ENCODE data around the gene DDX3X. TPM values are rescaled to one million over a fixed set of nuclear protein-coding genes. Genes with fewer than 3 reads are reported as not detected.

DDX3X gene
- total and polyA plus RNA-seq, 8 donors: 23.2 to 142 (median 96.4) TPM

DNA sequence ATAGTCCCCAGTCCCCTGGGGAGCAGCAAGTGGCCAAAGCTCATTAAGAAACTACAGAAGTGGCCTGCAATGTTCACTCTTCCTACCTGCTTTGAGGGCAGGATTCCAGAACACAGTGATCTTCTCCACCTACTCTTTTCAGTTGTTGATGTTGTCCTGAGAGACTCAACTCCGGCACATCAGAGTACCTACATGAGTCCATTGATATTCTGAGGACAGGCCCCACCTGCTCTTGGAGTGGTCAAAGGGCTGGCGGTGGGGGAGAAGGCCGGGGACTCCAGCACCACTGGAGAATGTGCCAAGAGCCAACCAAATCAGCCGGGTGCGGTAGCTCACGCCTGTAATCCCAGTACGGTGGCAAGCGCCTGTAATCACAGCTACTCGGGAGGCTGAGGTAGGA lies 29.8 kb upstream of the DDX3X start:
- no peak for FAIRE-seq
- TF ChIP-seq, protein P1, sequence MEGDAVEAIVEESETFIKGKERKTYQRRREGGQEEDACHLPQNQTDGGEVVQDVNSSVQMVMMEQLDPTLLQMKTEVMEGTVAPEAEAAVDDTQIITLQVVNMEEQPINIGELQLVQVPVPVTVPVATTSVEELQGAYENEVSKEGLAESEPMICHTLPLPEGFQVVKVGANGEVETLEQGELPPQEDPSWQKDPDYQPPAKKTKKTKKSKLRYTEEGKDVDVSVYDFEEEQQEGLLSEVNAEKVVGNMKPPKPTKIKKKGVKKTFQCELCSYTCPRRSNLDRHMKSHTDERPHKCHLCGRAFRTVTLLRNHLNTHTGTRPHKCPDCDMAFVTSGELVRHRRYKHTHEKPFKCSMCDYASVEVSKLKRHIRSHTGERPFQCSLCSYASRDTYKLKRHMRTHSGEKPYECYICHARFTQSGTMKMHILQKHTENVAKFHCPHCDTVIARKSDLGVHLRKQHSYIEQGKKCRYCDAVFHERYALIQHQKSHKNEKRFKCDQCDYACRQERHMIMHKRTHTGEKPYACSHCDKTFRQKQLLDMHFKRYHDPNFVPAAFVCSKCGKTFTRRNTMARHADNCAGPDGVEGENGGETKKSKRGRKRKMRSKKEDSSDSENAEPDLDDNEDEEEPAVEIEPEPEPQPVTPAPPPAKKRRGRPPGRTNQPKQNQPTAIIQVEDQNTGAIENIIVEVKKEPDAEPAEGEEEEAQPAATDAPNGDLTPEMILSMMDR (IDR thresholded peaks at IDR 0.05): no peak
- no peak for DNase-seq

DNA sequence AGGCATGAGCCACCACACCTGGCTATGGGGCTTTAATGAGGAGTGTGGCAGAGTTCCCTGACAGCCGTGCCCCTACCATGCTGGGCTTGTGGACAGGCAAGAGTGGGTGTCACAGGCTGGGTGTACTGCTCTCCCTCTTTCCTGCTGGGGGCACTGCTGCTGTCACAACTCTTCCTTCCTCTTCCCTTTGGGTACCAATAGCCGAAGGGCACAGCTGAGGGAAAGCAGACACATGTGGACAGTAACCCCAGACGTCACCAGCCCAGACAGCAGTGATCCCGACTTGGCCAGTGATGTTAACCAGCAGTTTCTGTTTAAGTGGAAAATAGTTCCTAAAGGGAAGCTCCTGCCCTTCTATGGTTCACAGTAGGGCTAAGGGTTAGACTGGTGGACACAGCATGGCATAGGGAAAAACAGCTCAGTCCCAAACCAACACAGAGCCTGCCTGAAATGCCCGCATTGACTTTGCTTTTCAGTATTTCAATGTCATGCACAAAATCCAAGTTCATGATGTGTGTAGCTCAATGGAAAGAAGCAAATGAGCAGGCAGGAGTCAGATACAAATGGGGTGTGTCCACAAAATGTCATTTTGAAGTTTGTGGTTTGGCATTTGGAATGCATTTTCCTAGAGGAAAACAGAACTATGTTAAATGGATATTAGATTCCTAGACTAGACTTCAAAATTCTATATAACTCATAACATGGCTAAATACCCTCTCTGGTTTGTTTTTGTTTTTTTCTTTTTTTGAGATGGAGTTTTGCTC lies 24.9 kb upstream of the DDX3X start:
- intact Hi-C loops (cut with DNase I): no loop called here
- ATAC-seq: peak in 1 of 4 donors; percentile 36
- no peaks in the 10 kb centered on the region for H3K27me3 ChIP-seq

More for the DNA sequence above, 29.8 kb upstream of the DDX3X start:
- WGBS, 2 donors: 92% methylated on average over 9 of the region's 9 CpGs
- no peak for ATAC-seq
- no peaks in the 10 kb centered on the region for H3K4me1 ChIP-seq
- intact Hi-C loops (cut with DNase I): no loop called here
- no peak overlapping the region for H3K27ac ChIP-seq
- H3K4me3 ChIP-seq: no peak overlapping the region
- H3K27me3 ChIP-seq: no peaks in the 10 kb centered on the region
- no peaks in the 10 kb centered on the region for H3K9me3 ChIP-seq
- no peaks in the 10 kb centered on the region for H3K36me3 ChIP-seq

GRCh38 chrX:41312786-41313185 lies 21.2 kb upstream of the DDX3X start:
- DNase-seq: no peak
- Histone ChIP-seq H3K4me1 (no peaks in the 10 kb centered on the region), H3K4me3 (no peak overlapping the region), H3K9me3 (no peaks in the 10 kb centered on the region), H3K27ac (no peak overlapping the region), H3K27me3 (no peaks in the 10 kb centered on the region), H3K36me3 (no peaks in the 10 kb centered on the region)
- 92 to 94% methylated on average over 1 of the region's 1 CpG for WGBS, 2 donors
- ATAC-seq: no peak
- no peak for FAIRE-seq
- intact Hi-C loops (cut with DNase I): no loop called here
- TF ChIP-seq, protein P1 (IDR thresholded peaks at IDR 0.05): no peak

More for the DNA sequence above, 24.9 kb upstream of the DDX3X start:
- 72 to 94% methylated on average over 5 of the region's 5 CpGs for WGBS, 2 donors
- Histone ChIP-seq H3K9me3 (no peaks in the 10 kb centered on the region), H3K4me1 (no peaks in the 10 kb centered on the region), H3K36me3 (no peaks in the 10 kb centered on the region), H3K27ac (no peak overlapping the region), H3K4me3 (no peak overlapping the region)
- FAIRE-seq (no peak), DNase-seq (no peak)
- TF ChIP-seq, protein P1 (IDR thresholded peaks at IDR 0.05): no peak

DNA sequence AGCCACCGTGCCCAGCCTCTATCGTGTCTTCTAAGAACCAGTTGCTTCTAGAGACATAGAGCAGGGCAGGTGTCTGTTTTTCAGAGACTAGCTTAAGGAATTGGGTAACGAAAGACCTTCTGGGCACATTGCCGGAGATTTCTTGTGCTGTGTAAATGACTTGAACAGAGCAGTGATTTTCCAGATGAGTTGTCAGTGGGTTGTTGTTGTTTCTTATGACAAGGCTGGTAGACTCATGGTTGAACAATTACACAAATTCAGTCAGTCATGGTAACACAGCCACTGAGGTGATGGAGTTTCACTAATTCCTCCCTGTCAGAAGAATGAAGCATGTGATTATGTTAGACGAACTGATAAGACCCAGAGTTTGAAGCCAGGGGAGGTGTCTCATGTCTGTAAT lies 20.5 kb upstream of the DDX3X start:
- Histone ChIP-seq H3K4me3 (no peak overlapping the region), H3K4me1 (no peaks in the 10 kb centered on the region), H3K9me3 (no peaks in the 10 kb centered on the region), H3K27me3 (no peaks in the 10 kb centered on the region), H3K27ac (no peak overlapping the region), H3K36me3 (no peaks in the 10 kb centered on the region)
- FAIRE-seq (no peak), ATAC-seq (no peak), DNase-seq (no peak)
- TF ChIP-seq, protein P1 (IDR thresholded peaks at IDR 0.05): no peak
- 92 to 94% methylated on average over 5 of the region's 5 CpGs for WGBS, 2 donors
- intact Hi-C loops (cut with DNase I): no loop called here

GRCh38 chrX:41314204-41314603 lies 19.8 kb upstream of the DDX3X start:
- FAIRE-seq (no peak), DNase-seq (no peak), ATAC-seq (no peak)
- Histone ChIP-seq H3K4me1 (no peaks in the 10 kb centered on the region), H3K4me3 (no peak overlapping the region), H3K36me3 (no peaks in the 10 kb centered on the region), H3K27me3 (no peaks in the 10 kb centered on the region), H3K27ac (no peak overlapping the region), H3K9me3 (no peaks in the 10 kb centered on the region)
- WGBS, 2 donors: 86 to 94% methylated on average over 4 of the region's 4 CpGs
- TF ChIP-seq, protein P1 (IDR thresholded peaks at IDR 0.05): no peak
- intact Hi-C loops (cut with DNase I): no loop called here

Data from pancreas (tissue), 10 donors.